Spleen (tissue), 11 donors: Measurements from ENCODE around the gene ALDH1B1. TPM values are rescaled to one million over a fixed set of nuclear protein-coding genes. Genes with fewer than 3 reads are reported as not detected.

Source experiments
- DNase-seq: peaks from one replicate; pipeline ENCODE4 v3.0.0-alpha.2; 2020
- H3K27ac ChIP-seq, 8 donors: fragments of 200-600 bp; sonication (generic) in 7 of 8; 1 replicate in 4 of 8; 2 replicates in 4 of 8; pipeline versions ENCODE4 v1.5.0 to v1.8.0; 2016 to 2021; ENCODE audit warnings: inconsistent platforms in 4 of 8, mild to moderate bottlenecking in 4 of 8, moderate library complexity in 1 of 8
- H3K27me3 ChIP-seq, 7 donors: fragments of 200-600 bp; sonication (generic) in 6 of 7; replicated peaks in 1 of 7; 1 replicate in 4 of 7; 2 replicates in 3 of 7; pipeline versions ENCODE4 v1.5.0 to v1.8.0; 2016 to 2021; ENCODE audit warnings: inconsistent platforms in 3 of 7, mild to moderate bottlenecking in 1 of 7
- H3K36me3 ChIP-seq, 6 donors: fragments of 200-600 bp; sonication (generic) in 5 of 6; 1 replicate in 4 of 6; 2 replicates in 2 of 6; pipeline versions ENCODE4 v1.5.0 to v1.8.0; 2016 to 2021; ENCODE audit warnings: inconsistent platforms in 2 of 6
- H3K4me1 ChIP-seq, 6 donors: fragments of 200-600 bp; sonication (generic) in 5 of 6; 1 replicate in 3 of 6; 2 replicates in 3 of 6; pipeline versions ENCODE4 v1.5.0 to v1.8.0; 2016 to 2021; ENCODE audit warnings: inconsistent platforms in 3 of 6
- H3K4me3 ChIP-seq, 8 donors: fragments of 200-600 bp; sonication (generic) in 7 of 8; 1 replicate in 4 of 8; 2 replicates in 4 of 8; pipeline versions ENCODE4 v1.5.0 to v1.8.0; 2016 to 2021; ENCODE audit warnings: inconsistent platforms in 4 of 8, mild to moderate bottlenecking in 4 of 8, moderate library complexity in 2 of 8
- H3K9me3 ChIP-seq, 8 donors: fragments of 200-600 bp; sonication (generic) in 7 of 8; 1 replicate in 4 of 8; 2 replicates in 4 of 8; pipeline versions ENCODE4 v1.5.0 to v1.8.0; 2016 to 2021; ENCODE audit warnings: inconsistent platforms in 4 of 8
- POLR2A ChIP-seq, 3 donors: fragments of 450-650 bp; IDR thresholded peaks; one replicate each; pipeline ENCODE4 v1.5.1; 2017; ENCODE audit warnings: antibody characterized with exemption in 3 of 3, mild to moderate bottlenecking in 1 of 3
- POLR2AphosphoS5 ChIP-seq, 3 donors: sonication (generic); formaldehyde crosslinking; IDR thresholded peaks; one replicate each; pipeline ENCODE4 v1.5.1; 2017; ENCODE audit warnings: antibody characterized with exemption in 3 of 3
- WGBS, 5 donors: extraction: QIAGEN DNeasy Blood & Tissue Kit in 3 of 5; methylation state at CpG; one replicate each; pipeline versions ENCODE4 v1.1.5 to v1.1.7; 2013 to 2018; 5-methylcytosine and 5-hydroxymethylcytosine counted together
- intact Hi-C: fragments of 100-400 bp; cut with DNase I; formaldehyde crosslinking; loops from one replicate; pipeline ENCODE4 v1.15.0; 2023; ENCODE audit warnings: low total_unique reads
- polyA plus RNA-seq, 3 donors: library from polyadenylated mRNA; stranded (reverse); fragments of 200-250 nt; gene quantifications; one replicate each; pipeline ENCODE4 v1.2.1, GENCODE V29; 2013
- total RNA-seq, 7 donors: library from RNA; depleted of rRNA in 3 of 7; stranded (reverse); fragments of >200 nt in 3 of 7; fragmentation: NEBNext Ultra II Directional in 4 of 7; extraction: Animal tissue kit (Norgen Biotek cat#: 25700) in 4 of 7; gene quantifications; one replicate each; pipeline versions ENCODE4 v1.1.0 to v1.2.1, GENCODE V29; 2016 to 2021
- TF ChIP-seq, protein P1 (sequence below), 11 experiments: fragments of 200-600 bp in 7 of 11; fragments of 450-650 bp in 4 of 11; sonication (generic) in 4 of 11; IDR thresholded peaks in 8 of 11; conservative IDR thresholded peaks in 3 of 11; 1 replicate in 7 of 11; 2 replicates in 4 of 11; pipeline versions ENCODE4 v1.4.0 to v1.8.0; 2016 to 2021; ENCODE audit warnings: antibody characterized with exemption in 11 of 11, inconsistent platforms in 4 of 11, mild to moderate bottlenecking in 1 of 11
- donor health status: healthy with polysubstance abuse.
- donor health status: DM: no; HTN: no; CAD: no; lungs with moderate emphysema.
- donor health status: DM: no; HTN: no; CAD: no.
- donor health status: Bipolar disorder and iron deficiency.
- donor health status: healthy.
- donor health status: DM: no; HTN: no; CAD: no.
- donor health status: DM: yes; HTN: yes; CAD: no.

ALDH1B1 gene
- total and polyA plus RNA-seq, 10 donors = 4.0 to 14.7 (median 8.3) TPM

DNA sequence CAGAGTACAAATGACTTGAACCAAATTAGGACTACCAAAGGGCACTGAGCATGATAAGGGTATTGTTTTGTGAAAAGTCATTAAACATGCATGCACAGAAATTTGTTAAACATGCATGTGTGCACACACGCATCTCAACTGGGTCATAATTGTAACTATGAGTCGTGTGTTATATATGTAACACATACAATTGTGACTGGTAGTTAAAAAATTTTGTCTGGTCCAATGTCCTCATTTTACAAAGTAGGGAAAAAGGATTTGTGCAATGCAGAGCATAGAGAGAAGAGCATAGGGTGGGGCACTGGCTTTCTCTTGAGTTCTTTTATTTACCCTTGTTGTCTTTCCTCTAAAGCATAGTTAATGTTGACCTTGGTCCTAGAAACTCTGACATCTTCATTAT, 51.1 kb downstream of the ALDH1B1 start:
- H3K27ac ChIP-seq = no peak overlapping the region
- H3K36me3 ChIP-seq = no peaks in the 10 kb centered on the region
- H3K27me3 ChIP-seq = peaks cover 0 to 13% (median 0%) of the 10 kb centered on the region in 7 donors
- no peak for DNase-seq
- H3K4me3 ChIP-seq = no peak overlapping the region
- peaks cover 0 to 7% (median 0%) of the 10 kb centered on the region in 6 donors for H3K4me1 ChIP-seq
- 44 to 84% (median 65%) methylated on average over 2 of the region's 2 CpGs for WGBS, 5 donors
- intact Hi-C loops = no loop called here
- H3K9me3 ChIP-seq = no peaks in the 10 kb centered on the region
- TF ChIP-seq POLR2AphosphoS5 (IDR thresholded peaks at IDR 0.05) = no peak
- TF ChIP-seq POLR2A (IDR thresholded peaks at IDR 0.05) = no peak
- TF ChIP-seq, protein P1, sequence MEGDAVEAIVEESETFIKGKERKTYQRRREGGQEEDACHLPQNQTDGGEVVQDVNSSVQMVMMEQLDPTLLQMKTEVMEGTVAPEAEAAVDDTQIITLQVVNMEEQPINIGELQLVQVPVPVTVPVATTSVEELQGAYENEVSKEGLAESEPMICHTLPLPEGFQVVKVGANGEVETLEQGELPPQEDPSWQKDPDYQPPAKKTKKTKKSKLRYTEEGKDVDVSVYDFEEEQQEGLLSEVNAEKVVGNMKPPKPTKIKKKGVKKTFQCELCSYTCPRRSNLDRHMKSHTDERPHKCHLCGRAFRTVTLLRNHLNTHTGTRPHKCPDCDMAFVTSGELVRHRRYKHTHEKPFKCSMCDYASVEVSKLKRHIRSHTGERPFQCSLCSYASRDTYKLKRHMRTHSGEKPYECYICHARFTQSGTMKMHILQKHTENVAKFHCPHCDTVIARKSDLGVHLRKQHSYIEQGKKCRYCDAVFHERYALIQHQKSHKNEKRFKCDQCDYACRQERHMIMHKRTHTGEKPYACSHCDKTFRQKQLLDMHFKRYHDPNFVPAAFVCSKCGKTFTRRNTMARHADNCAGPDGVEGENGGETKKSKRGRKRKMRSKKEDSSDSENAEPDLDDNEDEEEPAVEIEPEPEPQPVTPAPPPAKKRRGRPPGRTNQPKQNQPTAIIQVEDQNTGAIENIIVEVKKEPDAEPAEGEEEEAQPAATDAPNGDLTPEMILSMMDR (IDR thresholded peaks at IDR 0.05 in 8 of 11, conservative IDR thresholded peaks at IDR 0.05 in 3 of 11) = no peak

DNA sequence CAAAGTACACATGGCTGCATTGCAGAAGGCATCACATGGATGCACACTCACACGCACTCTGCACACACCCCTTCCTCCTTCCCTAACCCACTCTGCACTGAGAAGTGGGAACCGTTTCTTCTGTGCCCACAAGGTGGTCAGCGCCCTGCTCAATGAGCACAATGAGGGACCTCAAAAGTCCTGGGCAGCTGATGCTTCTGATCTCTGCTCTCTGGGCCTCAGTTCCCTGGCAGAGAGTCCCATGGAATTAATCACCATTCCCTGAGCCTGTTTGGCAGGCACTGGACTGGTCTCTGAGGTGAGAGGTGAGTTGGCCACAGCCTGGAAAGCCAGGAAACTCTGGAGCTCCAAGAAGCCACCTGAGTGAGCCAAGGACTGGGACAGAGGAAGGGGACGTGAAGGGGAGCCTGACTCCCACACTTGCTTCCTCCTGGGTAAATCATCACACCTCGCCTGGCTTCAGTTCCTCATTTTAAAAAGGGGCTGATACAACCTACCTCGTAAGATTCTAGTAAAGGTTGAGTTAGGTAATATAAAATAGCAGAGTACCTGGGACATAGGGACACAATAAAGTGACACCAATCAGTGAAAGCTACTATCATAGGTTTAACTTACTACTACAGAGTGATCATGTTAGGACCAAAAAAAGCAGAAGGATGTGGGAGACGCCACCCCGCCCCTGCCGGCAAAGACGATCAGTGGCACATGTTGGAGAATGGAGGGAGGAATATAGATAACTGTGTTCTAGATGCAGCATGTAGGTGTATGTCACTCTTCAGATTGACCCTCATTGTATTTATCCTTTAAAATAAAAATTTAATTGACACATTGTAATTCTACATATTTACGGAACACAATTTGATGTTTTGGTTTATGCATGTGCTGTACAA, 52.9 kb downstream of the ALDH1B1 start:
- 32 to 49% (median 38%) methylated on average over 11 of the region's 11 CpGs for WGBS, 5 donors
- H3K9me3 ChIP-seq = peaks cover 0 to 7% (median under 1%) of the 10 kb centered on the region in 8 donors
- DNase-seq = no peak
- H3K36me3 ChIP-seq = no peaks in the 10 kb centered on the region
- H3K4me1 ChIP-seq = peaks cover 0 to 7% (median 0%) of the 10 kb centered on the region in 6 donors
- H3K27me3 ChIP-seq = no peaks in the 10 kb centered on the region
- H3K27ac ChIP-seq = no peak overlapping the region
- intact Hi-C loops = no loop called here
- TF ChIP-seq, protein P1 (IDR thresholded peaks at IDR 0.05 in 8 of 11, conservative IDR thresholded peaks at IDR 0.05 in 3 of 11) = no peak
- TF ChIP-seq POLR2A (IDR thresholded peaks at IDR 0.05) (no peak), POLR2AphosphoS5 (IDR thresholded peaks at IDR 0.05) (no peak)
- H3K4me3 ChIP-seq = no peak overlapping the region

DNA sequence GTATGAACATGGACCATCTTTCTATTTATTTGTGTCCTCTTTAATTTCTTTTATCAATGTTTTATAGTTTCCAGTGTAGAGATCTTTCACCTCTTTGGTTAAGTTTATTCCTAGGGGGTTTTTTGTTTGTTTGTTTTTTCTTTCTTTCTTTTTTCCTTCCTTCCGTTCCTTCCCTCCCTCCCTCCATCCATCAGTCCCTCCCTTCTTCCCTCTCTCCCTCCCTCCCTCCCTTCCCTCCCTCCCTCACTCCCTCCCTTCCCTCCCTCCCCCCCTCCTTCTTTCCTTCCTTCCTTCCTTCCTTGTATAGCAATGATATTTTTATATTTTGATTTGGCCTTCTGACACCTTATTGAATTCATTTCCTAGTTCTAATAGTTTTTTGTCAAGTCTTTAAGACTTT, 55.2 kb downstream of the ALDH1B1 start:
- DNase-seq = no peak
- WGBS, 5 donors = 48 to 83% (median 66%) methylated on average over 1 of the region's 1 CpG
- Histone ChIP-seq H3K4me1 (peaks cover 0 to 7% (median 0%) of the 10 kb centered on the region in 6 donors), H3K36me3 (no peaks in the 10 kb centered on the region), H3K27me3 (no peaks in the 10 kb centered on the region), H3K27ac (no peak overlapping the region), H3K9me3 (peaks cover 0 to 30% (median 17%) of the 10 kb centered on the region in 8 donors), H3K4me3 (no peak overlapping the region)
- intact Hi-C loops = no loop called here
- no peak for TF ChIP-seq POLR2AphosphoS5 (IDR thresholded peaks at IDR 0.05)
- no peak for TF ChIP-seq POLR2A (IDR thresholded peaks at IDR 0.05)
- TF ChIP-seq, protein P1 (IDR thresholded peaks at IDR 0.05 in 8 of 11, conservative IDR thresholded peaks at IDR 0.05 in 3 of 11) = no peak

Other genes with a start within 250 kb of the ALDH1B1 start
- not detected for gene IGFBPL1, start 31.8 kb downstream of the ALDH1B1 start, total RNA-seq
- gene IGFBPL1, start 31.8 kb downstream of the ALDH1B1 start, polyA plus RNA-seq = not detected
- 1 to 10 TPM in 4 of 7 donors, under 1 TPM in 3; 0.27 to 3.4 (median 1.5) TPM for gene ANKRD18A, start 227.9 kb downstream of the ALDH1B1 start, total RNA-seq
- under 1 TPM in 2 of 3 donors, not detected in 1; 0.02 to 0.03 TPM for gene ANKRD18A, start 227.9 kb downstream of the ALDH1B1 start, polyA plus RNA-seq